ENCODE measurements around the gene KLHL7.

Gene KLHL7

GRCh38 chr7:23184291-23184690 lies 78.7 kb downstream of the KLHL7 start:
- DNase-seq (no peak), ATAC-seq (ENCODE audit: insufficient read depth, low read depth) (no peak)
- H3K9me3 ChIP-seq (ENCODE audit: insufficient read depth, low read length, severe bottlenecking): no peaks in the 10 kb centered on the region
- peaks cover 43% of the 10 kb centered on the region for H3K36me3 ChIP-seq (ENCODE audit: insufficient read depth, low read length)
- peaks cover 2% of the 10 kb centered on the region for H4K20me1 ChIP-seq (ENCODE audit: insufficient read depth, low read length)
- H3K4me3 ChIP-seq (ENCODE audit: low read depth in 1 of 2, low read length in 2 of 2): peak overlapping the region in 1 of 2 experiments; percentile 79; a peak in 1 of 4 replicates
- H3K27me3 ChIP-seq (ENCODE audit: insufficient read depth, low read length, poor library complexity): no peaks in the 10 kb centered on the region
- H3K79me2 ChIP-seq (ENCODE audit: insufficient read depth, low read length): peaks cover 83% of the 10 kb centered on the region
- TF ChIP-seq, protein P1, sequence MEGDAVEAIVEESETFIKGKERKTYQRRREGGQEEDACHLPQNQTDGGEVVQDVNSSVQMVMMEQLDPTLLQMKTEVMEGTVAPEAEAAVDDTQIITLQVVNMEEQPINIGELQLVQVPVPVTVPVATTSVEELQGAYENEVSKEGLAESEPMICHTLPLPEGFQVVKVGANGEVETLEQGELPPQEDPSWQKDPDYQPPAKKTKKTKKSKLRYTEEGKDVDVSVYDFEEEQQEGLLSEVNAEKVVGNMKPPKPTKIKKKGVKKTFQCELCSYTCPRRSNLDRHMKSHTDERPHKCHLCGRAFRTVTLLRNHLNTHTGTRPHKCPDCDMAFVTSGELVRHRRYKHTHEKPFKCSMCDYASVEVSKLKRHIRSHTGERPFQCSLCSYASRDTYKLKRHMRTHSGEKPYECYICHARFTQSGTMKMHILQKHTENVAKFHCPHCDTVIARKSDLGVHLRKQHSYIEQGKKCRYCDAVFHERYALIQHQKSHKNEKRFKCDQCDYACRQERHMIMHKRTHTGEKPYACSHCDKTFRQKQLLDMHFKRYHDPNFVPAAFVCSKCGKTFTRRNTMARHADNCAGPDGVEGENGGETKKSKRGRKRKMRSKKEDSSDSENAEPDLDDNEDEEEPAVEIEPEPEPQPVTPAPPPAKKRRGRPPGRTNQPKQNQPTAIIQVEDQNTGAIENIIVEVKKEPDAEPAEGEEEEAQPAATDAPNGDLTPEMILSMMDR (IDR thresholded peaks at IDR 0.05; ENCODE audit: borderline replicate concordance, extremely low read depth, low read length, poor library complexity, severe bottlenecking): no peak
- no peak for TF ChIP-seq EZH2 (IDR thresholded peaks at IDR 0.05; ENCODE audit: borderline replicate concordance, low read depth, low read length, severe bottlenecking)
- H3K4me2 ChIP-seq (ENCODE audit: insufficient read depth, low read length): peak overlapping the region; percentile 87; the same call in 1 of the 2 replicates
- H2AFZ ChIP-seq (ENCODE audit: low read depth, low read length): no peak overlapping the region
- H3K27ac ChIP-seq (ENCODE audit: low read length): no peak overlapping the region
- H3K4me1 ChIP-seq (ENCODE audit: insufficient read depth, low read length): peaks cover 46% of the 10 kb centered on the region
- peak overlapping the region; percentile 89; the same call in 1 of the 2 replicates for H3K9ac ChIP-seq (ENCODE audit: low read depth, low read length)

DNA sequence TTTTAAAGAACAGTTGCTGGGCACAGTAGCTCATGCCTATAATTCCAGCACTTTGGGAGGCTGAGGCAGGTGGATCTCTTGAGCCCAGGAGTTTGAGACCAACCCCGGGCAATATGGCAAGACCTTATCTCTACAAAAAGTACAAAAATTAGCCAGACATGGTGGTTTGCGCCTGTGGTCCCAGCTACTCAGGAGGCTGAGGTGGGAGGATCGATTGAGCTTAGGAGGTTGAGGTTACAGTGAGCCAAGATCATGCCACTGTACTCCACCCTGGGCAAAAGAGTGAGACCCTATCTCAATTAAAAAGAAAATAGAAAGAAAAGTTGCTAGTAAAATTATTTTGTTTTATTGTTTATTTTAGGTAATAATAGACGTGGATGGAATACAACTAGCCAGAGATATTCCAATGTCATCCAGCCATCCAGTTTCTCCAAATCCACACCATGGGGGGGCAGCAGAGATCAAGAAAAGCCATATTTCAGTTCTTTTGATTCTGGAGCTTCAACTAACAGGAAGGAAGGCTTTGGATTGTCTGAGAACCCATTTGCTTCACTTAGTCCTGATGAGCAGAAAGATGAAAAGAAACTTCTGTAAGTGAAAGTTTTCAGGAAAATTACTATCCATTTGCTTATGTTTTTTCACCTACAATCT lies 79.2 kb downstream of the KLHL7 start:
- Histone ChIP-seq H2AFZ (ENCODE audit: low read depth, low read length) (no peak overlapping the region), H3K4me1 (ENCODE audit: insufficient read depth, low read length) (peaks cover 46% of the 10 kb centered on the region), H3K4me2 (ENCODE audit: insufficient read depth, low read length) (peak overlapping the region; percentile 87), H3K27me3 (ENCODE audit: insufficient read depth, low read length, poor library complexity) (no peaks in the 10 kb centered on the region), H4K20me1 (ENCODE audit: insufficient read depth, low read length) (peaks cover 3% of the 10 kb centered on the region), H3K27ac (ENCODE audit: low read length) (no peak overlapping the region), H3K4me3 (ENCODE audit: low read depth in 1 of 2, low read length in 2 of 2) (peak overlapping the region in 1 of 2 experiments; percentile 18; a peak in 1 of 4 replicates), H3K79me2 (ENCODE audit: insufficient read depth, low read length) (peaks cover 85% of the 10 kb centered on the region), H3K36me3 (ENCODE audit: insufficient read depth, low read length) (peaks cover 47% of the 10 kb centered on the region), H3K9ac (ENCODE audit: low read depth, low read length) (no peak overlapping the region), H3K9me3 (ENCODE audit: insufficient read depth, low read length, severe bottlenecking) (no peaks in the 10 kb centered on the region)
- no peak for TF ChIP-seq EZH2 (IDR thresholded peaks at IDR 0.05; ENCODE audit: borderline replicate concordance, low read depth, low read length, severe bottlenecking)
- TF ChIP-seq, protein P1 (IDR thresholded peaks at IDR 0.05; ENCODE audit: borderline replicate concordance, extremely low read depth, low read length, poor library complexity, severe bottlenecking): peak; percentile 59
- no peak for ATAC-seq (ENCODE audit: insufficient read depth, low read depth)
- DNase-seq: peak; percentile 49

- peaks cover 3% of the 10 kb centered on the region for H4K20me1 ChIP-seq (ENCODE audit: insufficient read depth, low read length)
- no peak overlapping the region for H3K27ac ChIP-seq (ENCODE audit: low read length)
- H3K4me1 ChIP-seq (ENCODE audit: insufficient read depth, low read length): peaks cover 37% of the 10 kb centered on the region
- TF ChIP-seq, protein P1 (IDR thresholded peaks at IDR 0.05; ENCODE audit: borderline replicate concordance, extremely low read depth, low read length, poor library complexity, severe bottlenecking): no peak
- no peak for TF ChIP-seq EZH2 (IDR thresholded peaks at IDR 0.05; ENCODE audit: borderline replicate concordance, low read depth, low read length, severe bottlenecking)
- H3K4me3 ChIP-seq (ENCODE audit: low read depth in 1 of 2, low read length in 2 of 2): no peak overlapping the region
- no peak for ATAC-seq (ENCODE audit: insufficient read depth, low read depth)
- no peak overlapping the region for H3K9ac ChIP-seq (ENCODE audit: low read depth, low read length)
- no peak for DNase-seq
- peaks cover 83% of the 10 kb centered on the region for H3K79me2 ChIP-seq (ENCODE audit: insufficient read depth, low read length)
- no peaks in the 10 kb centered on the region for H3K9me3 ChIP-seq (ENCODE audit: insufficient read depth, low read length, severe bottlenecking)
- peak overlapping the region; percentile 87 for H3K4me2 ChIP-seq (ENCODE audit: insufficient read depth, low read length)
- no peaks in the 10 kb centered on the region for H3K27me3 ChIP-seq (ENCODE audit: insufficient read depth, low read length, poor library complexity)
- H3K36me3 ChIP-seq (ENCODE audit: insufficient read depth, low read length): peaks cover 56% of the 10 kb centered on the region
- H2AFZ ChIP-seq (ENCODE audit: low read depth, low read length): no peak overlapping the region
Observed at GRCh38 chr7:23185980-23186379, 80.4 kb downstream of the KLHL7 start.

All from DND-41 (cell line).